Endothelial cell of umbilical vein (primary cell): ENCODE results near the gene TTLL9. TPM values are rescaled to one million over a fixed set of nuclear protein-coding genes. Genes with fewer than 3 reads are reported as not detected.

ENCODE experiments used
- BruUV-seq: library from RNA; stranded (reverse); fragments of 400-500 nt; replicated peaks from 2 replicates; lab custom pipeline; 2021; lab: Mats Ljungman, UMichigan
- CTCF ChIA-PET: fragments of 300-600, 350-600 bp; sonication (Branson Sonifier 250); formaldehyde crosslinking; loops from one replicate; lab custom pipeline; 2021; ENCODE audit warnings: antibody characterized with exemption, inconsistent platforms; lab: Charles Lee
- POLR2A ChIA-PET: fragments of 300-600, 350-600 bp; sonication (Branson Sonifier 250); formaldehyde crosslinking; loops from one replicate; lab custom pipeline; 2021; ENCODE audit warnings: antibody characterized with exemption, inconsistent platforms; lab: Charles Lee
- DNase-seq: peaks from one replicate; pipeline ENCODE4 v3.0.0-alpha.2; 2011; ENCODE audit warnings: low read depth, low spot score
- FAIRE-seq: peaks from 2 replicates; lab custom pipeline; 2011; peaks lifted over from hg19 to GRCh38; lab: Jason Lieb, UNC
- H2AFZ ChIP-seq: 2 replicates; pipeline ENCODE4 v1.6.0; 2012; ENCODE audit warnings: low read depth, low read length, control low read depth, inconsistent platforms
- H3K27ac ChIP-seq: 2 replicates; pipeline ENCODE4 v1.5.1; 2011; ENCODE audit warnings: low read depth, mild to moderate bottlenecking, control low read depth, low read length, moderate library complexity; ENCODE audit not compliant: insufficient read depth
- H3K27me3 ChIP-seq, 2 experiments: 2 replicates each; pipeline versions ENCODE4 v1.6.0 to v1.6.1; 2011; ENCODE audit warnings: low read length in 2 of 2, mixed read lengths in 1 of 2; ENCODE audit not compliant: control insufficient read depth in 2 of 2, insufficient read depth in 2 of 2
- H3K36me3 ChIP-seq, 2 experiments: 2 replicates in 1 of 2; 3 replicates in 1 of 2; pipeline ENCODE4 v1.5.1; 2011; ENCODE audit warnings: low read length in 2 of 2, mild to moderate bottlenecking in 1 of 2, moderate library complexity in 1 of 2; ENCODE audit not compliant: control insufficient read depth in 2 of 2, insufficient read depth in 2 of 2; ENCODE audit errors: extremely low read depth in 1 of 2
- H3K4me1 ChIP-seq: 3 replicates; pipeline ENCODE4 v1.5.1; 2011; ENCODE audit warnings: mild to moderate bottlenecking, low read length; ENCODE audit not compliant: control insufficient read depth, insufficient read depth; ENCODE audit errors: extremely low read depth
- H3K4me2 ChIP-seq: 2 replicates; pipeline ENCODE4 v1.6.1; 2011; ENCODE audit warnings: low read length, control low read depth, mixed read lengths; ENCODE audit not compliant: insufficient read depth
- H3K4me3 ChIP-seq, 3 experiments: fragments of 200-600 bp in 1 of 3; sonication (generic), shearing (Covaris generic) in 1 of 3; replicated peaks in 1 of 3; 2 replicates each; pipeline ENCODE4 v1.5.1; 2011 to 2016; ENCODE audit warnings: control low read depth in 3 of 3, low read length in 3 of 3, mild to moderate bottlenecking in 2 of 3, inconsistent platforms in 1 of 3, low read depth in 1 of 3, moderate library complexity in 1 of 3; ENCODE audit not compliant: insufficient read depth in 1 of 3
- H3K79me2 ChIP-seq: 2 replicates; pipeline ENCODE4 v1.6.0; 2012; ENCODE audit warnings: low read length, inconsistent platforms; ENCODE audit not compliant: control insufficient read depth, insufficient read depth
- H3K9ac ChIP-seq: replicated peaks from 2 replicates; pipeline ENCODE3; 2011; ENCODE audit warnings: low read length, control low read depth; ENCODE audit not compliant: insufficient read depth; ENCODE audit errors: extremely low read depth
- H3K9me1 ChIP-seq: replicated peaks from 3 replicates; pipeline ENCODE4 v1.6.0; 2011; ENCODE audit warnings: mild to moderate bottlenecking, low read length; ENCODE audit not compliant: control insufficient read depth, insufficient read depth; ENCODE audit errors: extremely low read depth
- H3K9me3 ChIP-seq: replicated peaks from 2 replicates; pipeline ENCODE4 v1.5.1; 2012; ENCODE audit warnings: low read length, inconsistent platforms; ENCODE audit not compliant: control insufficient read depth, insufficient read depth
- H4K20me1 ChIP-seq: replicated peaks from 2 replicates; pipeline ENCODE3; 2011; ENCODE audit warnings: mild to moderate bottlenecking, low read length; ENCODE audit not compliant: control insufficient read depth, insufficient read depth; ENCODE audit errors: extremely low read depth
- CTCF ChIP-seq, 2 donors: IDR thresholded peaks; 1 replicate in 1 of 2; 2 replicates in 1 of 2; pipeline ENCODE4 v1.5.1; 2011; ENCODE audit warnings: low read length in 2 of 2, mild to moderate bottlenecking in 2 of 2, moderate library complexity in 2 of 2, control low read depth in 1 of 2, inconsistent platforms in 1 of 2, low read depth in 1 of 2; ENCODE audit not compliant: insufficient read depth in 1 of 2; ENCODE audit errors: extremely low read depth in 1 of 2
- EZH2 ChIP-seq: IDR thresholded peaks from 2 replicates; pipeline ENCODE4 v1.6.1; 2012; ENCODE audit warnings: borderline replicate concordance, low read depth, mild to moderate bottlenecking, moderate library complexity, low read length, inconsistent platforms; ENCODE audit not compliant: severe bottlenecking
- FOS ChIP-seq: IDR thresholded peaks from 2 replicates; pipeline ENCODE4 v1.6.1; 2011; ENCODE audit warnings: mild to moderate bottlenecking, low read length, moderate library complexity, borderline replicate concordance; ENCODE audit not compliant: insufficient read depth
- GATA2 ChIP-seq: IDR thresholded peaks from 2 replicates; pipeline ENCODE4 v1.7.0; 2011; ENCODE audit warnings: low read depth, mild to moderate bottlenecking, moderate library complexity, mixed read lengths, low read length; ENCODE audit not compliant: insufficient read length, insufficient read depth
- JUN ChIP-seq: IDR thresholded peaks from 2 replicates; pipeline ENCODE4 v1.6.1; 2011; ENCODE audit warnings: borderline replicate concordance, low read depth; ENCODE audit not compliant: insufficient read length, insufficient read depth
- MAX ChIP-seq: IDR thresholded peaks from 2 replicates; pipeline ENCODE4 v1.6.1; 2011; ENCODE audit not compliant: insufficient read depth, insufficient read length
- MYC ChIP-seq: IDR thresholded peaks from one replicate; pipeline ENCODE4 v1.6.1; 2011; ENCODE audit warnings: mild to moderate bottlenecking, low read depth, low read length
- POLR2A ChIP-seq: IDR thresholded peaks from 2 replicates; pipeline ENCODE4 v1.6.1; 2012; ENCODE audit warnings: low read depth, mild to moderate bottlenecking, control low read depth, low read length
- POLR2AphosphoS5 ChIP-seq: IDR thresholded peaks from 2 replicates; pipeline ENCODE4 v1.6.1; 2012; ENCODE audit warnings: low read depth, mild to moderate bottlenecking, control low read depth, low read length, moderate library complexity; ENCODE audit not compliant: insufficient read depth
- dilution Hi-C: fragments of 300-500 bp; cut with MboI; formaldehyde crosslinking; loops from one replicate; pipeline ENCODE4 v1.15.0; 2019; ENCODE audit warnings: low sequenced_read_pairs; ENCODE audit not compliant: extremely low pct_ligation_motif_present
- intact Hi-C: fragments of 100-400 bp; cut with micrococcal nuclease; formaldehyde crosslinking; loops from one replicate; pipeline ENCODE4 v1.10.0; 2022
- polyA plus RNA-seq, 4 experiments: library from polyadenylated mRNA; depleted of rRNA in 3 of 4; stranded (reverse) in 3 of 4; unstranded in 1 of 4; fragments of >200 nt; gene quantifications; 2 replicates each; pipeline versions ENCODE4 v1.2.1 to v1.2.3, GENCODE V29; 2011 to 2012; ENCODE audit warnings: missing spikeins in 1 of 4
- total RNA-seq: library from RNA; stranded (reverse); gene quantifications from 2 replicates; pipeline ENCODE4 v1.2.3, GENCODE V29; 2021

Gene TTLL9
- total and polyA plus RNA-seq, 2 donors (not counting 3 experiments of a cell fraction or from before 2014, with no cell fraction given): 0.03 TPM; not detected in 1

- H3K36me3 ChIP-seq: no peaks in the 10 kb centered on the region
- DNase-seq (peak; percentile 56), FAIRE-seq (peak; percentile 74)
- no peak overlapping the region for H3K9ac ChIP-seq
- ChIA-PET POLR2A (no interaction called here), CTCF (interaction anchor here (2.1 to 3.9 kb wide), 3 partner anchors 15 to 170 kb away, joined by 8 to 25 read pairs (median 11); partner anchors contain the start of gene PDRG1)
- peak overlapping the region; percentile 64 for H3K4me2 ChIP-seq
- BruUV-seq: no TSS peak
- H3K4me1 ChIP-seq: no peaks in the 10 kb centered on the region
- H3K4me3 ChIP-seq: peak overlapping the region in 2 of 3 experiments; percentile 32 to 37
- peak overlapping the region; percentile 40 for H2AFZ ChIP-seq
- intact Hi-C loops: no loop called here
- H3K27me3 ChIP-seq: peaks cover 21 to 26% of the 10 kb centered on the region in 2 experiments
- H3K27ac ChIP-seq: no peak overlapping the region
- H4K20me1 ChIP-seq: no peaks in the 10 kb centered on the region
- H3K79me2 ChIP-seq: no peaks in the 10 kb centered on the region
- dilution Hi-C loops: no loop called here
- no peak for TF ChIP-seq FOS
- TF ChIP-seq POLR2AphosphoS5: no peak
- TF ChIP-seq EZH2: no peak
- TF ChIP-seq JUN: no peak
- no peak for TF ChIP-seq POLR2A
- no peak for TF ChIP-seq MAX
- no peak for TF ChIP-seq MYC
- no peak for TF ChIP-seq GATA2
- no peak for TF ChIP-seq CTCF (IDR thresholded peaks at IDR 0.05; ENCODE audit: extremely low read depth in 1 of 2, insufficient read depth in 1 of 2, low read depth in 1 of 2, low read length in 2 of 2)
- H3K9me1 ChIP-seq: no peaks in the 10 kb centered on the region
- H3K9me3 ChIP-seq: no peaks in the 10 kb centered on the region
Measured at GRCh38 chr20:31861385-31862156, 8.9 kb upstream of the TTLL9 start.
